NB4 (cell line): ENCODE results near the gene IER3.

ENCODE experiments used
- CTCF ChIP-seq: IDR thresholded peaks from one replicate; pipeline ENCODE4 v1.5.1; 2012; ENCODE audit warnings: low read depth, low read length
- POLR2A ChIP-seq: IDR thresholded peaks from 2 replicates; pipeline ENCODE4 v1.6.1; 2011; ENCODE audit warnings: mild to moderate bottlenecking; ENCODE audit not compliant: insufficient read length; ENCODE audit errors: extremely low read depth

GRCh38 chr6:30752157-30752927 is 8.0 kb upstream of the IER3 start:
- TF ChIP-seq CTCF: no peak
- TF ChIP-seq POLR2A: no peak
